Measurements from ENCODE around the gene MORN4.
"Not testable (repeated sequence)": the region's sequence is repeated elsewhere in the genome, so short reads cannot be mapped to it uniquely, and the experiment has no call there.

MORN4 gene

DNA sequence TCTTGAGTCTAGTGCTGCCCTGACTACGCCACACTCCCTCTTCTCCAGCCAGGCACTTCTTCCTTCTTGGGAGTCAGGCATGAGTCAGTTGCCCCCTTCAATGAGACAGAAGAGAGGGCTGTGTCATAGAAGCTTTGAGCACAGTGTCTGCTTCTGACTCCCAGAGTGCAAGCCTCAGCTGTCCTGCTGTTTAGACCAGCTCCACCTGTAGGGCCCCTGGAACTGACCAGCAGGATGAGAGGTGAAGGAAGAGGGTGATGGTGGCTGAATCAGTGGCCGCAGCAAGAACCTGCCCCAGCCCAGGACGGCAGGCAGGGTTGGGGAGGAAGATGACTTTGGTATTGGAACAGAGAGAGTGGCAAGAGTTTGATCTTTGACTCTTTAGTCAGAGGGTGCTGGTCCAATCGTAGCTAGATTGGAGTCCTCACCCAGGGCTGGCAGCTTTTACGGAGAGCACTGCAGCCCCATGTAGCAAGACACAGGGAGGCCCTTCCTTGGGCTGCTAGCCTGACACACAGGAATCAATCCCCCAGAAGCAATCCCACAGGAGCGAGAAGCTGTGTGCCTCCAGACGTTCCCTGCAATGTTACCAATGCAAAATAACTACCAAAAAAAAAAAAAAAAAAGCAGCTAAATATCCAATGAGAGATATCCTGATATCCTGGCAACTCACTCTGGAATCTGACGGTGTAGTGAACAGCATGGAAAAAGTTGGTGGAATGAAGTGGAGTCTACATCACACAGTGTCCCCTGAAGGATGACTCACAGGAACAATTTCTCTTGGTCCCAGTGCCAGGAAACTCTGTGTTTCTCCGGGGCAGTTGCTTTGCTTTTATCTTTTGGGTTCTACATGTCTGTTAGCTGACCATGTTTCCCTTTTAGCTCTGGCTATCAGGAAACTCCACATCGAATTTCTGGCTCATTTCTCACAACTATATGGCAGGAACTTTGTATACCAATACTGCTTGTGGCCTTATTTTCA lies 36.9 kb downstream of the MORN4 start:
- peak; percentile 81 for DNase-seq (ENCODE audit: low spot score)

DNA sequence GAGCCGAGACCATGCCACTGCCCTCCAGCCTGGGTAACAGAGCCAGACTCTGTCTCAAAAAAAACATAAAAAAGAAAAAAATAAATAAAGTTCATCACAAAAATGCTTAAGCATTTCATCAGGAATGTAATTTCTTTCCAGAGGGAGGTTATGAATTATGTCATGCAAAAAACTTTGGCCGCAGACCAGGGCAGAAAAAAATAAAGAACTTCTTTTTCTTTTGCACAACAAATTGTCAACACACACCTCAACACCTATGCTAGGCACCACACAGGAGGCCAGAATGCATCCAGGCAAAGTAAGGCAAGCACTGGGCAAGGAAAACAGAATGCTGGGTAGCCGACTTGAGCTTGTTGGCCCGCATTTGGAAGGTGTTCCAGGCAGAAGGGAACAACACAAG lies 39.9 kb downstream of the MORN4 start:
- DNase-seq (ENCODE audit: low spot score) = peak; percentile 65

DNA sequence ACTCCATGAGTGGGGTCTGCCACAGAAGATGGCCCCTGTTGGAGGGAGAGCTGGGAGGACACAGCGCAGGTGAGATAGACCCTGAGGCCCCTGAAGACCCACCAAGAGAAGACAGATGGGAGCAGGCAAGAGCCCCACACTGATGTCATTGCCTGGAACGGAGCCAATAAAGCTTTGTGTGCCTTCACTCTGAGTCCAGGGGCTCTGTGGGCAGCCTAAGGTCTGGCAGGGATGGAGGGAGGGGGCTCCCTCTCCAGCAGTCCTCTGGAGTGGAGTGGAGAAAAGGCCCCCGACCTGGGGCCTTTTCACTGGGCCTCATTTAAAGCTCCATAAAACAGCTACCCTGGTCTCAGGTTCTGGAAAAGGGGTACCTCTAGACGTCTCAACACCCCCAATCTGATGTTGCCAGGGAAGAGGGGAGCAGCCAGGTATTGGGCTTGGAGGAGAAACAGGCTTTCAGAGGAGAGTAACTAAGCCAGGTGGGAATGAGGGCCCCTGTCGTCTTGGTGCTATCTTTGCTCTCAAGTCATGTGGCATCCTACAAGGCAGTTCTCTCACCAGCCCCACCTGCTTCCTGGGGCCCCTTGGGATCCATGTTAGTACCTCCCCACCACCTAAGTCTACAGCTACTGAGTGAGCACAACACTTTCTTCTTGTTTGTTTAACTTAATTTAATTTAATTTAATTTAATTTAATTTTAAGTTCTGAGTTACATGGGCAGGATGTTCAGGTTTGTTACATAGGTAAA lies 42.4 kb downstream of the MORN4 start:
- no peak for DNase-seq (ENCODE audit: low spot score)

DNA sequence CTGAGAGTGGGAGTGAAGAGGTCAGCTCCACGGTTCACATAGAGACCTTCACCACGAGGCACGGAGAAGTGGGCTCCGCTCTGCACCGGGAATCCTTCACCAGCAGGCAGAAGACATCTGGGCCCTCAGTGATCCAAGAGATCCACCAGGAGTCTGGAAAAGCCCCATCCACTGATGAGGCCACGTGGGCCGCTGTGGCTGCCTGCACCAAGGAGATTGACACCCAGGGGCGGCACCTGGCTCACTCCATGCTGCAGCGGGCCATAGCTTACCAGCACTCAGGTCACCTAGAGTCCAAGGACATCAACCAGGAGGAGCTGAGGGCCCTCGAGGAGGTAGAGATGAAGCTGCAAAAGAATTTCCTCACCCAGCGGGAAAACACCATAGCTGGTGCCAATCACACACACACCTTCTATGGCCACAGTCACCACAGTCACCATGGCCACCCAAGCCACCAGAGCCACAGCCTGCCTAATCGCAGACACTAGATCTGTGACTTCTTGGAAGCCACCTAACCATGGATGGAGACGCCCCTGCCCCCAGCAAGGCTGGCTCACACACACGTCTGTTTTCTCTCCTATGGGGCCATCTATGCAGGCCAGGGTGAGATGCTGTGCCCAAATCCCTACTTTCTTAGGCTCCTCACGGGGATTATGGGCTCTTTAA lies 43.1 kb downstream of the MORN4 start:
- no peak for DNase-seq (ENCODE audit: low spot score)

DNA sequence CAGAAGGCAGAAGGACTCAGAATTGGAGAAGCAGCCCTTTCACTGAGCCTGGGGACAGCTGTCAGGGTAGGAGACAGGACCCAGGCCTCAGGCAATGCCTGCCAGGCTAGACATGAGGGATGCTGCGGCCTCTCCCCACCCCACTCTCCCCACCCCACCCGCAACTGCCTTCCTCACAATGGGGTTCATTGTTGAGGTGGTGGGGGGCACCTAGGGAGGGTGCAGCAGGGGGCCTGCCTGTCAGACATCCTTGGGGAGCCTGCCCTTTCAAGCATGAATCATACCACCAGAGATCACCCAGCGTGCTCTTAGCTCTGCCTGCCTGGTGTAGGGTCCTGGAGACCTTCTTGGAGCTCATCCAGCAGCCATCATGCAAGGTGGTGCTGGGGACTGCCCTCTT lies 43.8 kb downstream of the MORN4 start, which contains the start of gene C10orf62:
TSS of gene C10orf62 (plus strand) at position 243 of the 400 bp plus-strand sequence. CDS start 177 bp downstream, outside the sequence.
- no peak for DNase-seq (ENCODE audit: low spot score)

DNA sequence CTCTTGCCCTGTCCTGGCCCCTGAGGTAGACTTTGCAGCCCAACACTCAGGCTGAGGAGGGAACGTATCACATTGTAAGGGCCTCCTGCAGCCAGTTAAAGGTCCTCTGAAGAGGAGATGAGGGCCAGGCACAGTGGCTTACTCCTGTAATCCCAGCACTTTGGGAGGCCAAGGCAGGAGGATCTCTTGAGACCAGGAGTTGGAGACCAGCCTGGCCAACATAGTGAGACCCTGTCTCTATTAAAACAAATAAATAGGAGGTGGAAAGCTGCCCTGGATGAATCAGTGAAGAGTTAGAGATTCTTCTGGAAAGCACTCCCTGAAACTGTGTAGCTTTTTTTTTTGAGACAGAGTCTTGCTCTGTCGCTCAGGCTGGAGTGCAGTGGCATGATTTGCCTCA lies 46.1 kb downstream of the MORN4 start:
- no peak for DNase-seq (ENCODE audit: low spot score)

DNA sequence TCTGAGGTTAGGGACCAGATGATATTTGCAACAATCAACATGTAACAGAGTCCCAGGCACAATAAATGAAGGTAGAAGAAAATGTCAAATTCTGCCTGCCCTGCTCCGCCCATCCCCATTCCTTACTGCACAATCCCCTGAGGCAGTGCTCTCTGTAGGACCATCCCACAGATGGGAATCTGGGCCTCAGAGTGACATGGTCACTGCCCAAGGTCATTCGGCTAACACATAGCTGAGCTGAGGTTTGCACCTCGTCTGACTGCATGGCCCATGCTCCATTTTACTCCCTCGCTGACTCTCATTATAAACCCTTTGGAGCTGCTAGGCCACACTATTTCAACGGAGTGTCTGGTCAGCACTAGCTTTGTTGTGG lies 47.9 kb downstream of the MORN4 start:
- DNase-seq (ENCODE audit: low spot score) = no peak

DNA sequence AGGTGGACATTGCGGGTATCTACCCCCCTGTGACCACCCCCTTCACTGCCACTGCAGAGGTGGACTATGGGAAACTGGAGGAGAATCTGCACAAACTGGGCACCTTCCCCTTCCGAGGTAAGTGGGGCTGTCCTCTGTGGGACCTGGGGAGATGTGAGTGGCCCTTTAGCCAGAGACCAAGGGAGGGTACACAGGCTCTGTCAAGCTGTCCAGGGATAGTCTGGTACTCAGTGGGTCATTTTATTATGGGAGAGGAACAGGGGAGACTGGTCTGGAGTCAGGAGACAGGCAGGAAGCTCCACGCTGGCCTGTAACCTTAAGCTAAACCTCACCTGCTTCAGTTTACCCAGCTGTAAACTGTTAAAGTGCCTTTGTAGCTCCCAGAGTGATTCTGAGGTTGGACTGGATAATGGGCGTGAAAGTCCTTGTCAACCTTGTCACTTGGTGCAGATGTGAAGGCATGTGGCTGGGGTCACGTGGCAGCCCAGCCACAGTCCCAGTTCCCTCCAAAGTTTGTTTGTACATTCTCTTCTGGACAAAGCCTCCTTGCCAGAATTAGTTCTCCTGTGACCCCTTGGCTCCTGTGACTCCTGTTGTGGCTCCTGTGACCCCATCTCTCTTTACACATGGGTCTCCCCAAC lies 48.4 kb downstream of the MORN4 start:
- DNase-seq (ENCODE audit: low spot score) = no peak

DNA sequence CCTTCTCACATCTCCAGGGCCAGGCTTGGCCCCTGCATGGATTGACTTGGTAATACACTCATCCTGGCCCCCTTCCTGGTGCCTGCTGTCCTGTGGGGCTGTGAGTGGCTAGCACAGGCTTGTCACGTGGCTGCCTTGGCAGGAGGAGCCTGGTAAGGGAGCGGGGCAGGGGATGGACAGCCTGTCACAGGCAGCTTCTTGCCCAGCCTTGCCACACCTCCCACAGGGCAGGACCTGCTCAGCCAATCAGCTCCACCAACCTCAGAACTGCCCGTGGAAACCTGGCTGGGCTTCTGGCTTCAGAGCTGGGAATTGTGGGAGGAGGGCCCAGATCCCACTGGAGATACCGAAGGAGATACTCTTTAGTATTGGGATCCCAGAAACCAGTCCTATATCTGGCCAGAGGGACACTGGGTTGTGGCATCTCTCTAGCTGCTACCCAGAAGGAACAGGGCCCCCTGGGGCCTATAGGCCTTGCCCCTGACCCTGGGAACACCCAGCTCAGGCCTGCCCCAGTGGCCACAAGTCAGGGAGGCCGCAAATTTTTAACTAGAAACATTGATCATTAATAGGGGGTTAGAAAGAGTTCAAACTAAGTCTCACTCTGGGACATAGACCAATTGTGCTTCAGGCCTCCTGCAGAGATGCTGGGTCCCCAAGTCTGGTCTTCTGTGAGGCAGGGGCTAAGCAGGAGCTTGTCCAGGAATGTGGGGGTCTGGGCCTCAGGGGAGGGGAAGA lies 49.1 kb downstream of the MORN4 start, which contains the start of gene HOGA1:
TSS of gene HOGA1 (plus strand) at position 330 of the 738 bp plus-strand sequence. CDS start at position 645, 315 bp downstream.
- peak; percentile 88 for DNase-seq (ENCODE audit: low spot score)

DNA sequence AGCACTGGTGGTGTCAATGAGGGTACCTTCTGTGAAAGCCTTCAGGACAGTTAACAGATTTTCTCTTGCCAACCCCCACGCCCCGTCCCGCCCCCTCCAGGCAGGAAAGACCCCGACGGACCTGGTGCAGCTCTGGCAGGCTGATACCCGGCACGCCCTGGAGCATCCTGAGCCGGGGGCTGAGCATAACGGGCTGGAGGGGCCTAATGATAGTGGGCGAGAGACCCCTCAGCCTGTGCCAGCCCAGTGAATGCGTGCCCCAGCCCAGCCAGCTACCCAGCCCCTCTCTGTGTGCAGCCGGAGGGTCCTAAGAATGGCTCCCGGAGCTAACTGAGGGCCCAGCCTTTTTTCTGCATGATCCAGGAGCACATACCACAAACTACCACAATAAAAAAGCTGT lies 49.8 kb downstream of the MORN4 start:
- DNase-seq (ENCODE audit: low spot score) = no peak

DNA sequence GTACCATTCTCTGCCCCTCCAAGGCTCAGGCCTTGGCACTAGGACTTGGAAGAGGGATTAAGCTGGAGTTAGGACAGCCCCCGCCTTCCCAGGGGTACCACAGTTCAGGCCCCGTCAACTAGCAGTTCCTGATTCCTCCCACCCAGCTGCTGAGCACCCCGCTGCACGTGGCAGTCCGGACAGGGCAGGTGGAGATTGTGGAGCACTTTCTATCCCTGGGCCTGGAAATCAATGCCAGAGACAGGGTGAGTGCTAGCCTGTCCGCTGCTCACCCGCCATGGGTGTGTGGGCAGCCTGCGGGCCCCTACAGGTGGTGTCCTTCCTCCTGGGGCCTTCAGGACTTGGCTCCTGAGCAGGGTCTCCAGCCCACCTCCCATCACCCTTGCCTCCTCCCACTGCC lies 51.1 kb downstream of the MORN4 start:
- no peak for DNase-seq (ENCODE audit: low spot score)

DNA sequence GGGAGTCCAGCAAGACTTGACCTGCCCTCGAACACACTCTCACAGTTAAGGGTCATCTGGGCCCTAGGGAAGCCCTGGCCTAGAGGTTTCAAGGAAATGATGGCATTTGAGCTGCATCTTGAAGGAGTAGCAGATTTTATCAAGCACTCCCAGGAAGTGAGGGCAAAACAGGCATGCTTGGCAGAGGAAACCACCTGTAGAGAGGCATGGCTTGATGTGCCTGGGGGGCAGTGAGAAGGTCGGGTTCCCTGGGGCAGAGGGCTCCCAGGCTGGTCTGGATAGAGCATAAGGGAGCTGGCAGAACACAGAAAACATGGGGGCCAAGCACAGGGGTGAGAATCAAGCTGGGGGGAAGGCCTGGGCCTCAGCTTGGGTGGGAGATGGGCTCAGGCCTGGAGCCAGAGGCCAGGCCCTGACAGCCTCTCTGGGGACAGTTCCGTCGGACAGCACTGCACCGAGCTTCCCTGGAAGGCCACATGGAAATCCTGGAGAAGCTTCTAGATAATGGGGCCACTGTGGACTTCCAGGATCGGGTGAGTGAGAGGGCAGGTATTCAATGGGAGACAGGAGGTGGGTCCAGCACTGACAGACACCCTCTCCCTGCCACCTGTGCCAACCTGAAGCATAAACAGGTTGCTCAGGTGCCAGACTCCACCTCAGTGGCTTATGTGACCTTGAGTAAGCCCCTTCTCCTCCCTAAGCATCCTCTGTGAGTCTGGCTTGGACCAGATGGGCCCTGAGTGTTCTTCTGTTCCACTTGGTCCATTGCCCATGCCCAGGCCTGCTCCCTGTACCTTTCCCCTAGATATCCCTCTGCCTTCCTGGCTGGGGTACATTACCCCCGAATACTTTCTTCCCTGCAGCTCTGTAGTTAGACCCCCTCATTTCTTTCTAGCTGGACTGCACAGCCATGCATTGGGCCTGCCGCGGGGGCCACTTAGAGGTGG lies 52.6 kb downstream of the MORN4 start:
- no peak for DNase-seq (ENCODE audit: low spot score)

DNA sequence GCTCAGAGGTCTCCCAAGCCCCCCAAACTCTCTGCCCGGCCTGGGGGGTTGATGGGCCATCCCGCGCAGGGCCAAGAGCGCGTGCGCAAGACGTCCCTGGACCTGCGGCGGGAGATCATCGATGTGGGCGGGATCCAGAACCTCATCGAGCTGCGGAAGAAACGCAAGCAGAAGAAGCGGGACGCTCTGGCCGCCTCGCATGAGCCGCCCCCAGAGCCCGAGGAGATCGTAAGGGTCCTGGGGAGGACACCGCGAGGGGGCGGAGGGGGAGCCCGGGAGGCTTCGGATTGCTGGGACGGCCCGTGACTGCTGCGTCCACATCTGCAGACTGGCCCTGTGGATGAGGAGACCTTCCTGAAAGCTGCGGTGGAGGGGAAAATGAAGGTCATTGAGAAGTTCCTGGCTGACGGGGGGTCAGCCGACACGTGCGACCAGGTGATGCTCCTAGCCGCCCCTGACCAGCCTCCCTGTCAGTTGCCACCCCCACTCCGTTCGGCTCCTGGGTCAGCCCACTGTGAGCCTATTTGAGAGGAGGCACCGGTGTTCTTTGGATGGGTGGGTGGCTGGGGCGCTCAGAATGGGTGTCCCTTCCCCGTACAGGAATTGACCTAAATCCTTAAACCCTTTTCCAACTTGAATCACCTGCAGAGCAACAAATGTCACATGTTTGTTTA lies 55.0 kb downstream of the MORN4 start:
- DNase-seq (ENCODE audit: low spot score) = no peak

DNA sequence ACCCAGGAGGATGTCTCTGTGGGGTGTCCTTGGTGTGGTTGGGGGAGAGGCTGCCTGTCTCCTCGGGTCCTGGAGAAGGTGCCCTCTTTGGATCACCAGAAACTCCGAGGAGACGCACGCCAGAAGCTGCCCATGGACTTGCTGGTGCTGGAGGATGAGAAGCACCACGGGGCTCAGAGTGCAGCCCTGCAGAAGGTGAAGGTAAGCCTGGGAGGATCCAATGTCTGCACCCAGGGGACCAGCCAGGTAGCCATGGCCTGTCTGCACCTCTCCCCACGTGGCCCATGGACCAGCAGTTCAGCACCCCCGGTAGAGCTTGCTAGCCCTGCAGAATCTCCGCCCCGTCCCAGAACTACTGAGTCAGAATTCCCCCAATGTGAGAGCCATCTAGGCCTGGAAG lies 55.6 kb downstream of the MORN4 start:
- DNase-seq (ENCODE audit: low spot score) = no peak

DNA sequence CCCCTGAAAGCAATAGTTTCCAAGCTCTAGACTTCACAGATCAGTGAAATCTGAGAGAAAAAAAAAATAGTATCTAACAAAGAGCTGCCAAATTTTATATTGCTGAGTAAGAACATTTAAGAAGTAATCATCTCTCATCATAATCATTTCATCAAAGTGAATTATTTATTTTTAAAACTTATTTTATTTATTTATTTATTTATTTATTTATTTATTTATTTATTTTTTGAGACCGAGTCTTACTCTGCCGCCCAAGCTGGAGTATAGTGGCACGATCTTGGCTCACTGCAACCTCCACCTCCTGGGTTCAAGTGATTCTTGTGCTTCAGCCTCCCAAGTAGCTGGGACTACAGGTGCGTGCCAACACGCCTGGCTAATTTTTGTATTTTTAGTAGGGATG lies 56.8 kb downstream of the MORN4 start:
- DNase-seq (ENCODE audit: low spot score) = not testable (repeated sequence)

DNA sequence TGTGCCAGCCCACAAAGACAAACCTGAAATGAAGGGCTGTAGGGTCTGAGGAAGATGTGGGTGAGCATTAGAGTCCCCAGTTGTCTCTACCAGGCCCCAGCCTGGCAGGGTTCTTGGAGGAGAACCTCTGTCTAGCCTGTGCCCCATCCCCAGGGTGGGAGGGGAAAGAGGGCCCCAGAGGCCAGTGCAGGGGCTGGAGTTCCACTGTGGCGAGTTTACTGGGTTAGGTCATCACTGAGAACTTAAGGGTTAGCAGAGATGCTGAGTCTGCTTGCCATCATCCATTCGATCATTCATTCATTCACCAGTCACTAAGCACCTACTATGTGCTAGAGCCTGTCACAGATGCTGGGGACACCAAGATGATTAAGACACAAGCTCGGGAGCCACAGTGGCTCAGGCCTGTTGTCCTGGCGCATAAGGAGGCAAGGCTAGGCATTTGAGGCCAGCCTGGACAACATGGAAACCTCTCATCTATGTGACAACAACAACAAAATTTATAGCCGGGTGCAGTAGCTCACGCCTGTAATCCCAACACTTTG lies 58.1 kb downstream of the MORN4 start:
- no peak for DNase-seq (ENCODE audit: low spot score)

DNA sequence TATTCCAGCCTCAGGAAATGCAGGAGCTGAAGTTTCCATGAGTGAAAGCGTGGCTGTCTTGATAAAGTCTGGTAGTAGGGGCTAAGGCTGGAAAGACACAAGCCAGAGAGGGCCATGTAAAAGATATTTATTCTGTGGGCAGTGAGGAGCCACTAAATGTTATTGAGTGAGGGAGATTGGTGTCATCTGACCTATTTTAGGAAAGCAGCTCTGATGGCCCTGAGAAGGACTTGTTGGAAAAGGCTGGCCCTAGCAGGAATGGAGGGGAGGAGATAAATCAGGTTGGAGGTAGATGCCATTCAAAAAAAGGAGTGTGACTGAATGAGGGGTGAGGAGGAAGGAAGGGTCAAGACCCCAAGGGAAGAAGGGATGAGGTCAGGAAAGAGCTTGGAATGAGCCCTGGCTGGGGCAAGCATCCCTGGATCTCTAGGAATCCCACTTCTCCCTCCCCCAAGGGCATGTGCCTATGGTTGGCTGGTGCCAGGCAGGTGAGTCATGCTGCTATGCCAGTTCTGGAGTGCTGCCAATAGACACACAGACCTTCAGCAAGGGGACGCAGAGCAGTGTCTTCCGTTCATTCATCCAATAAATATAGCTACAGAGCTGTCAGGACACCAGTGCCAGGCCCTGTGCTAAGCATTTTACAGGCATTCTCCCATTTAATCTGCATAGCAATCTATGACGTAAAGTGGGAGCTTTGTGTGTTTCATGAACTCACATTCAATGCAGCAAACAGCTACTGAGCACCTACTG lies 58.8 kb downstream of the MORN4 start:
- DNase-seq (ENCODE audit: low spot score) = peak; percentile 74

DNA sequence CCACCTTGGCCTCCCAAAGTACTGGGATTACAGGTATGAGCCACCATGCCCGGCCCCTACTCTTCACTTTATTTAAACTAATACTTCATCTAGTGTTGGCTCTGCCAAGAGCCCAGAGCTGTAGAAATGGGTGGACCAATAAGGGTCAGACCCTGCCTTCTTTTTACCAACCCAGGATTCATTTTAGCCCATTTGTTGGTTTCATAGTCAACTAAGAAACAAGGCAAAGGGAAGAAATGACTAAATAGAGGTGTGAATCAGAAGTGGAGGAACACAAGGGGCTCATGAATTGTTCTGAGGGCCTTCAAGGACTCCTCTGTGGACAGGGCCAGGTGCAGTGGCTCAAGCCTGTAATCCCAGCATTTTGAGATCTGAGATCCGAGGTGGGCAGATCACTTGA lies 59.6 kb downstream of the MORN4 start:
- DNase-seq (ENCODE audit: low spot score) = no peak

Measured in GM03348 (cell line).